HG02623 (cell line): ENCODE data around the gene NXN.
A peak's percentile ranks its signal among the peaks of the same experiment; 100 is the strongest.
"Not testable (repeated sequence)": the region's sequence is repeated elsewhere in the genome, so short reads cannot be mapped to it uniquely, and the experiment has no call there.

Experiments
- ATAC-seq: cut with Tn5 transposase; IDR thresholded peaks from one replicate; pipeline ENCODE4 v1.9.1; 2021; ENCODE audit warnings: moderate library complexity; ENCODE audit not compliant: unreplicated experiment

NXN gene

DNA sequence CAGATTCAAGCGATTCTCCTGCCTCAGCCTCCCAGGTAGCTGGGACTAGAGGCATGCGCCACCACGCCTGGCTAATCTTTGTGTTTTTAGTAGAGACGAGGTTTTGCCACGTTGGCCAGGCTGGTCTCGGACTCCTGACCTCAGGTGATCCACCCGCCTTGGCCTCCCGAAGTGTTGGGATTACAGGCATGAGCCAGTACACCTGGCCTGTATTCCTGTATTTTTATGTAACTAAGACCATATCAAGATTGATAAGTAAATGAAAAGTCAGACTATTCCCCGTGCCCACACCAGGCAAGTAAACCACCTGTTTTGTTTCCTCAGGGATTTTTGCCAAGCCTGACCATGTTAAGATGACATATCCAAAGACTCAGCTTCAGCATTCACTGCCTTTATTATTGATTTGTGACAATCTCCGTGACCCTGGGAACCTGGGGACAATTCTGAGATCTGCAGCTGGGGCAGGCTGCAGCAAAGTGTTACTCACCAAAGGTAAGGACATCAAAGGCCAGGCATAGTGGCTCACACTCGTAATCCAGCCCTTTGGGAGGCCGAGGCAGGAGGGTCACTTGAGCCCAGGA lies 191.8 kb downstream of the NXN start:
- no peak for ATAC-seq

GRCh38 chr17:785901-786300 lies 193.7 kb downstream of the NXN start:
- not testable (repeated sequence) for ATAC-seq

GRCh38 chr17:784143-784542 lies 195.4 kb downstream of the NXN start:
- no peak for ATAC-seq

DNA sequence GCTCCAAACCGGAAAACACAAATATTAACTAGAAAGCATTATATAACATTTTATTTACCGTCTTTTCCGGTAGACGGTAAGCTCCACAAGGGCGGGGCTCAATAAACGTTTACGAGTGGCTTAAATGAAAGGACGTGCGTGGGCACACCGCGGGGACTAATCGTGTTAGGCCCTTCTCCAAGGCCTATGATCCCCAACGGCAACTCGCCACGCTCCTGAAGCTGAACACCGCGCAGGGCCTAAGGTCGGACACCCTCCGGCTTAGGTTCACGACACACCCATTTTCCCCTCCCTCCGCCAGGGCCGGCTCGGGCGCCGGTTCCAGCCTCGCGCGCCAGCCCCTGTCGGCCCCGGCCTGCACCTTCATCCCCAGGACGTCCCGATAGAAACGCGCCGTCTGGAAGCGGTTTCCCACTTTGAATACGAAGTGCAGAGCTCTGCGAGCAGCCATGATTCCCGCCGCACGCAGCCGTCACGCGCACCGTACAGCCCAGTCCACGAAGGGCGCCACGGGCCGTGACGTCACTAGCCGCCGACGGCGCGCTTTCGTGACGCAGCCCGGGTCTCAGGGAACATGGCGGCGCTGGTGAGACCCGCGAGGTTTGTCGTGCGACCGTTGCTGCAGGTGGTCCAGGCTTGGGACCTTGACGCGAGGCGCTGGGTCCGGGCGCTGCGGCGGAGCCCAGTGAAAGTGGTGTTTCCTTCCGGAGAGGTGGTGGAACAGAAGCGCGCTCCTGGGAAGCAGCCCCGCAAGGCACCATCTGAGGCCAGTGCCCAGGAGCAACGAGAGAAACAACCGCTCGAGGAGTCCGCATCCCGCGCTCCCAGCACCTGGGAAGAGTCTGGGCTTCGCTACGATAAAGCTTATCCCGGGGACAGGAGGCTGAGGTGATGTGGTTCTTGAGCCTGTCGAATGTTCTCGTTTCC lies 197.5 kb downstream of the NXN start, which contains the start of the genes GLOD4 and MRM3:
TSS of gene GLOD4 (minus strand) at position 476 of the 927 bp plus-strand sequence. CDS start at position 451, 25 bp downstream.
TSS of gene MRM3 (plus strand) at position 549 of the 927 bp plus-strand sequence. CDS start at position 575, 26 bp downstream.
- ATAC-seq: peak; percentile 82

- no peak for ATAC-seq
These were observed 201.5 kb downstream of the NXN start for GRCh38 chr17:778096-778495.

GRCh38 chr17:774313-774584 lies 205.3 kb downstream of the NXN start:
- ATAC-seq: no peak

GRCh38 chr17:773467-774312 lies 205.9 kb downstream of the NXN start:
- no peak for ATAC-seq

GRCh38 chr17:773016-773415 lies 206.6 kb downstream of the NXN start:
- no peak for ATAC-seq

DNA sequence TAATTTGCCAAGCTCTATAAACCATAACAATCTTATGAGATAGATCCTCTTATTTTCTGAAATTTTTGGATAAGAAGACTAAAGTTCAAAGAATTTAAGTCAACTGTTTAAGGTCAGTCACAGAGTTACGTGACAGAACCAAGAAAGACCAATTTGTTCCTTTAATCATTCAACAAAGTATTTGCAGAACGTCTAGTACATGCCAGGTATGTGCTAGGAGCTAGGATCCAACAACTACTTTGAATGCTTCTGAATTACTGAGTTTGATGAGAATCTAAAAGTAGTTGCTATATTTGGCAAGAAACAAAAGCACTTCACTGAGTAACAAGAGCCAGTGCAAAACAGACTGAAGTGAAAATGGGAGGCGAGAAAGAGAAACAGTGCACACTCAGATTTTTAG lies 212.5 kb downstream of the NXN start:
- no peak for ATAC-seq

DNA sequence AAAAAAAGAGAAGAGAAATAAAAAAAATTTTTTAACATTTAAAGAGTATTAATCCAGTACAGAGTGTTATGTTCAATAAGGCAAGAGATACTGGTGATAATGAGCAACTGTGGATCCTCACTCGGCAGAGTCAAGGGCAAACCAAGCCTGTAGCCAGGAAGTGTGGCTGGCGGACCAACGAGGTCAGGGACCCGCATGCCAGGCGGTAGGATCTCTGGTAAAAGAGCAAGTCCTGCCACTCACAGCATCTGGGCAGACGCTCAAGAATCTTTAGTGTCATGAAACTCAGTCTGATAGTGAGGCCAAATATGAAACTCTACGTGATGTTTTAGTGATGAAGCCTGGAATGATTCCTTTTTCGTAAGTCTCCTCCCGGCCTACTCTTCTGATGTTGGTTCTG lies 219.2 kb downstream of the NXN start:
- ATAC-seq: no peak

GRCh38 chr17:759964-760363 lies 219.6 kb downstream of the NXN start:
- ATAC-seq: no peak

DNA sequence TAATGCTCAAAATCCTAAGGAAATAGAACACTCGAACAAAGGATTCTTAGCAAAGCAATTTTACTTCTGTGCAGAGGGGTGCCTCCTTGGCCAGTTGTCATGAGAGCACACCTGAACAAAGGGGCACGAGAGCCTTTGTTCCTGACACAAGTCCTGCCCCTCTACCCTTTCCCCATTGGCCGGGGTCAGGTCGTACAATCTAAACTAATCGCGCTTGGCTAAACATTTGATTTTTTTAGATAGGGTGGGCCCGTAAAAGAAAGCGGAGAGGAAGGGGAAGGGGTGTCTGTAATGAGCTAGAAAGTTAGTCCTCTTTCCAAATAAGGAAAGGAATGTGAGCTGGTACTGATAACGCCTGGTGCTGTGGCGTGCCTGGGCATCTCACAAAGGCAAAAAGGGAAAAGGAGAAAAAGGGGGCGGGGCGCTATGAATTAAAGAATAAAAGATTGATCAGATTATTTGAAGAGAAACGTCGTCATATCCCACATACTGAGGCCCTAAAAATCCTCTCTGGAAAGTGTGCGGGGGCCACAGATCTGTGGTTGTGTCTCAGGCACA lies 223.5 kb downstream of the NXN start:
- ATAC-seq: not testable (repeated sequence)

GRCh38 chr17:755319-755961 lies 224.1 kb downstream of the NXN start:
- not testable (repeated sequence) for ATAC-seq

- ATAC-seq: no peak
These were observed 226.2 kb downstream of the NXN start for GRCh38 chr17:753418-753817.

- ATAC-seq: peak; percentile 2
These were observed 226.9 kb downstream of the NXN start for GRCh38 chr17:752620-753219.

DNA sequence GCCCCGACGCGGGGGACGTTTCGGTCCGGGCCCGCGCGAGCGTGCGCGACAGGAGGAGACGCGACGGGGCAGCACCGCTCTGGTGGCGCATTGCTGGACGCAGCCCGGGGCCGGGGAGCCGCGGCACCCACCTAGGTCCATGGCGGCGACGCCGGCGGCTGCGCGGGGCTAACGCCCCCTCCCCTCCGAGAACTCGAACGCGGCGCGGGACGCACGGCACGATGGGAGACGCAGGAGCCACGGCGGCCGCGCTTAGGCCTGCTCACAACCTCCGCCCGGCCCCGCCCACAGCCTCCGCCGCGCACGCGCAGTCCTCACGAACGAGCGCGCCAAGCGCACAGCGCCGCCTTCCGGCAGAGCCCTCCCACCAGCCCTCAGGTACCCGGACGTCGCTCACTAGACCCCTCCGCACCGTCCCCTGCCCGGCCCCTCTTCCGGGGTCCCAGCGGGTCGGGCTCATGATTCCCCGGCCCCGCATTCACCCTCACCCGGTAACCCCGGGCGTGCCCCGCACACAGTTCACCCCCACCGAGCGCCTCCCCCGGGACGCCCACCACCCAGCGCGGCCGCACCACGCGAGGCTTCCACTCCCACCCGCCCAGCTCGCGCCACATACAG lies 227.5 kb downstream of the NXN start, which contains the start of gene GEMIN4:
TSS of gene GEMIN4 (minus strand) at position 263 of the 618 bp plus-strand sequence. CDS start at position 141, 122 bp downstream.
- peak; percentile 78 for ATAC-seq

- ATAC-seq: peak; percentile 13
These were observed 228.1 kb downstream of the NXN start for GRCh38 chr17:751269-752001.

DNA sequence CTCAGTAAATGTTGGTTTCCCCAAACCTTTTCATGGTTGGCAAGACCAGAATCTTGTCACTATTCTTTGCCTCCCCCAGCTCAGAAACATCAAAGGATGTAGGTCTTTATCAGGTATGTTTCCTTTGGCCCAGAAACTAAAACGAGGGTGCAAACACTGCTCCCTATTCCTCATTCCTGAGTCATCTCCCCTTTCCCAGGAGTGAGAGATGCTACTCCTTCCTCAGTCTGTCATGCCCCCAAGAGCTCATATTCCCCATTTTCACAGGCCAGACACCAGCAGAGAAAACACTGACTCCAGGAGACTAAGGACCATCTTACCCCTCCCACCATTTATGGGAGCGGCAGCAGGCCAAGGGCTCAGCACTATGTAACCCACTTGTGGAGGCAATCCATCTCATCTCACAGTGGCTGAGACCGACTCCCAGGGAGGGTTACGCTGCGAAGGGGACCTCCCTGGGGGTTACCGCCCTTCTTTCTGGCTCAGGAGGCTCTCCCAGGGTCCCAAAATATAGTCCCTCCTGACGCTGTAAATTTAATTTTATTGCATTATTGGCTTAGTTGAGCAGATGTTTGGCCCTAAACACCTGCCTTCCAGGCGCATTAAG lies 229.0 kb downstream of the NXN start:
- no peak for ATAC-seq
